Measurements from ENCODE around the gene WDFY2. TPM values are rescaled to one million over a fixed set of nuclear protein-coding genes. Genes with fewer than 3 reads are reported as not detected.
A peak's percentile ranks its signal among the peaks of the same experiment; 100 is the strongest.

The WDFY2 gene
- total RNA-seq, 4 donors from 2014 or later, result 12.9 to 23.2 (median 17.1) TPM

DNA sequence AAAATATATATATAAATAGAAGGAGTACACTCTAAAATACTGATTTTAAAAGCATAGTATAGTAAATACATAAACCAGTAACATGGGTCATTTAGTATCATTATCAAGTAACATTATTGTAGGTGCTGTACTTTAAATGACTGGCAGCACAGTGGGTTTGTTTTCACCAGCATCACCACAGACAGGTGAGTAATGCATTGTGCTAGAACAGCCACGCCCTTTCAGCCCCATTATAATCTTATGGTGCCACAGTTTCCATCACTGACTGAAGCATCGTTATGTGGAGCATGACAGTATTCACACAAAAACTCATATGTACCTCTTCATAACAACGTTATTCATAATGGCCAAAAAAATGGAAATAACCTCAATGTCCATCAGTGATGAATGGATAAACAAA lies 131.4 kb downstream of the WDFY2 start:
- no peaks in the 10 kb centered on the region for H3K4me1 ChIP-seq
- TF ChIP-seq POLR2A (IDR thresholded peaks at IDR 0.05) (no peak), EP300 (IDR thresholded peaks at IDR 0.05) (no peak)
- TF ChIP-seq, protein P1, sequence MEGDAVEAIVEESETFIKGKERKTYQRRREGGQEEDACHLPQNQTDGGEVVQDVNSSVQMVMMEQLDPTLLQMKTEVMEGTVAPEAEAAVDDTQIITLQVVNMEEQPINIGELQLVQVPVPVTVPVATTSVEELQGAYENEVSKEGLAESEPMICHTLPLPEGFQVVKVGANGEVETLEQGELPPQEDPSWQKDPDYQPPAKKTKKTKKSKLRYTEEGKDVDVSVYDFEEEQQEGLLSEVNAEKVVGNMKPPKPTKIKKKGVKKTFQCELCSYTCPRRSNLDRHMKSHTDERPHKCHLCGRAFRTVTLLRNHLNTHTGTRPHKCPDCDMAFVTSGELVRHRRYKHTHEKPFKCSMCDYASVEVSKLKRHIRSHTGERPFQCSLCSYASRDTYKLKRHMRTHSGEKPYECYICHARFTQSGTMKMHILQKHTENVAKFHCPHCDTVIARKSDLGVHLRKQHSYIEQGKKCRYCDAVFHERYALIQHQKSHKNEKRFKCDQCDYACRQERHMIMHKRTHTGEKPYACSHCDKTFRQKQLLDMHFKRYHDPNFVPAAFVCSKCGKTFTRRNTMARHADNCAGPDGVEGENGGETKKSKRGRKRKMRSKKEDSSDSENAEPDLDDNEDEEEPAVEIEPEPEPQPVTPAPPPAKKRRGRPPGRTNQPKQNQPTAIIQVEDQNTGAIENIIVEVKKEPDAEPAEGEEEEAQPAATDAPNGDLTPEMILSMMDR (IDR thresholded peaks at IDR 0.05), result no peak
- H3K4me3 ChIP-seq, result no peak overlapping the region
- no peak overlapping the region for H3K27ac ChIP-seq
- no peak for DNase-seq (ENCODE audit: low spot score in 2 of 2)
- no peaks in the 10 kb centered on the region for H3K36me3 ChIP-seq
- no peaks in the 10 kb centered on the region for H3K27me3 ChIP-seq
- 97% methylated on average over 3 of the region's 3 CpGs for WGBS, 2 donors
- no peaks in the 10 kb centered on the region for H3K9me3 ChIP-seq

DNA sequence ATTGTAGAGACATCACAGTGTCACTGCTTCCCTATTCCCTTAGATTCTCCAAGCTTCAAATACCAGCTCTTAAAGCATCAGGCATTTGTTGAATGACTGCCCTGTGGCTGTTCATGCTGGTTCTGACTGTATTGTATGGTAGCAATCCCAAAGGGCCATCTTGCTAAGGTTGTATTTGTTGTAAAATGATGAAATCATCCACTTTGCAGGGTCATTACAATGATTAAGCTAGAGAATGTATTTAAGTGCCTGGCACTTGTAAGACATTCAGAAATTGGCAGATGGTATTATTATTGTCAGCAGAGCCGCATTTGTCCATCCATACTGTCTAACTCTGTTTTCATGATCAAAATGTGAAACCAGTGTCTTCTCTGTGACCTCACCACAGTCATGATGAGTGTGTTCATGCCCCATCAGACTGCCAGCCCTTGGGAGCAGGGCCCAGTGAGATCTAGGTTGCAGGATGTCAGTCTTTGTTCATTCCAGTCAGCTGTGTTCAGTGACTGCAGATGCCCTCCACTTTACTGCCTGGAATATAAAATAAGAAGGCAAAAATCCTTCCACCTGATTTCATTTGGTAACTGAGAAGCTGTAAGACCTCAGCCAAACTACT lies 133.6 kb downstream of the WDFY2 start:
- no peak for TF ChIP-seq EP300 (IDR thresholded peaks at IDR 0.05)
- TF ChIP-seq, protein P1 (IDR thresholded peaks at IDR 0.05), result no peak
- no peak for TF ChIP-seq POLR2A (IDR thresholded peaks at IDR 0.05)
- 88 to 94% methylated on average over 1 of the region's 1 CpG for WGBS, 2 donors

DNA sequence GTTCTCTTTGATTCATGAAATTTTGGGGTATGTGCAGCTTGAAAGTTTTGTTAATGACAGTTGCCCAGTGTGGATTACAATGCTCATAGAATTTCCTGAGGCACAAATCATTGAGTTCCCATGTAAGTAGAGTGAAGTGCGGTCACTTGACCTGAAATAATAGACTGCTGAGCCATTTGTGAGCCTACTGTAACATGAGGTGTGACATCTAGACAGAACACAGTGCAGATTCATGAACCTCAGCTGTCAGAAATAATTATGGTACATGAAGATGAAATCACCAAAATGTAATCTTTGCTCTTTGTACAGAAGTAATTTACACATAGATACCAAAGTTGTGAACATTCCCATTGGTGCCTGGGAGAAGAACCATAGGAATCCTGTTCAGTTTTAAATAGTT lies 135.1 kb downstream of the WDFY2 start:
- Histone ChIP-seq H3K4me1 (peaks cover 0 to 10% (median 3%) of the 10 kb centered on the region in 4 donors), H3K36me3 (no peaks in the 10 kb centered on the region), H3K27me3 (no peaks in the 10 kb centered on the region), H3K27ac (no peak overlapping the region), H3K9me3 (no peaks in the 10 kb centered on the region), H3K4me3 (no peak overlapping the region)
- no peak for TF ChIP-seq POLR2A (IDR thresholded peaks at IDR 0.05)
- TF ChIP-seq, protein P1 (IDR thresholded peaks at IDR 0.05), result no peak
- no peak for TF ChIP-seq EP300 (IDR thresholded peaks at IDR 0.05)
- WGBS, 2 donors, result 95 to 96% methylated on average over 1 of the region's 1 CpG
- DNase-seq (ENCODE audit: low spot score in 2 of 2), result no peak

More for the DNA sequence above, 133.6 kb downstream of the WDFY2 start:
- DNase-seq (ENCODE audit: low spot score in 2 of 2), result no peak
- H3K27ac ChIP-seq, result no peak overlapping the region
- H3K4me3 ChIP-seq, result no peak overlapping the region
- H3K27me3 ChIP-seq, result no peaks in the 10 kb centered on the region
- peaks cover 0 to 10% (median 3%) of the 10 kb centered on the region in 4 donors for H3K4me1 ChIP-seq
- H3K9me3 ChIP-seq, result no peaks in the 10 kb centered on the region
- no peaks in the 10 kb centered on the region for H3K36me3 ChIP-seq

DNA sequence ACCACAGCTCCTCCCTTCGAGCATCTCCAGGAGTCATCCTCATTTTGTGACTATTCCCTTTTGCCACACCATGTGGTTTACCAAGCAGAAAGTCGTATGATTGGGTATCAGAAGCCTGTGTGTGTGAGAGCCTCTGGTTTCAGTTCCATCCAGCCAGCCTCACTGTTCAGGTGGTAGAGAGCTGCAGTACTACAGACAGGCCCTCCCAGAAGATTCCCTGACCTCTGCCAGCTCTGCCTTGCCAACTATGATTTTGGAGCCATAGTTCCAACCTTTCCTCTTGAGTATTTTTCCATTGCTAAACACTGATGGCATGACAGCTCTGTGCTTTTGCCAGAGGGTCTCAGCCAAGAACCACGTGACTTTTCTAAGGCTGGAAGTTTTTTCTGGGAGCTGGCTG lies 137.2 kb downstream of the WDFY2 start:
- WGBS, 2 donors, result 63 to 67% methylated on average over 3 of the region's 3 CpGs
- DNase-seq (ENCODE audit: low spot score in 2 of 2), result no peak
- Histone ChIP-seq H3K9me3 (no peaks in the 10 kb centered on the region), H3K27ac (peak overlapping the region in 2 of 4 donors; percentile 46 to 57), H3K4me3 (no peak overlapping the region), H3K4me1 (peaks cover 0 to 13% (median 3%) of the 10 kb centered on the region in 4 donors), H3K27me3 (no peaks in the 10 kb centered on the region), H3K36me3 (peaks cover 0 to 4% (median 0%) of the 10 kb centered on the region in 3 donors)
- TF ChIP-seq, protein P1 (IDR thresholded peaks at IDR 0.05), result no peak
- TF ChIP-seq EP300 (IDR thresholded peaks at IDR 0.05) (no peak), POLR2A (IDR thresholded peaks at IDR 0.05) (no peak)

DNA sequence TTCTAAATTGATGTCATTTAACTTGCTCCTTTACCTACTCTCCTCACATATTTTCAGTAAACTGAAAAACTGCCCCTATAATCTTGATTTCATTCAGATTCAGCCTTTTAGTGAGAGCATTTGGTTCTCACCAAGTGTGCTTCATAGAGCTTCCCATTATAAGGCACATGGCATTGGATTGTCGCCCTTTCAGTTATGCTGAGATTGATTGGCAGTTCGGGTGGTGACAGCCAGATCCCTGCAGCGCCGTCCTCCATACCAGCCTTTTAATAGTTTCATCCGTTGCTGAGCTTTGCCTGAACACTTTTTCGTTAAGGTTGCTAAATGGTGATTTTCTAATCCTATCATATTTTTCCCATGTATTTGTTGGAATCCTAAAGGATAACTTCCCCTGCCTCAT lies 139.3 kb downstream of the WDFY2 start:
- H3K27ac ChIP-seq, result no peak overlapping the region
- no peaks in the 10 kb centered on the region for H3K9me3 ChIP-seq
- WGBS, 2 donors, result 92 to 93% methylated on average over 6 of the region's 6 CpGs
- peaks cover 0 to 4% (median 0%) of the 10 kb centered on the region in 3 donors for H3K36me3 ChIP-seq
- H3K4me3 ChIP-seq, result no peak overlapping the region
- no peaks in the 10 kb centered on the region for H3K27me3 ChIP-seq
- peaks cover 0 to 28% (median 3%) of the 10 kb centered on the region in 4 donors for H3K4me1 ChIP-seq
- TF ChIP-seq, protein P1 (IDR thresholded peaks at IDR 0.05), result no peak
- TF ChIP-seq EP300 (IDR thresholded peaks at IDR 0.05) (no peak), POLR2A (IDR thresholded peaks at IDR 0.05) (no peak)
- DNase-seq (ENCODE audit: low spot score in 2 of 2), result no peak

Data from tibial nerve (tissue), 4 donors.